HepG2 (cell line): Measurements from ENCODE around the gene KIAA0232. TPM values are rescaled to one million over a fixed set of nuclear protein-coding genes. Genes with fewer than 3 reads are reported as not detected.

Experiments
- BCL6 ChIP-seq: IDR thresholded peaks from 2 replicates; pipeline ENCODE4 v1.6.1; 2016; ENCODE audit warnings: missing genetic modification reagents, missing compliant biosample characterization
- BORCS8-MEF2B ChIP-seq: sonication (generic); formaldehyde crosslinking; IDR thresholded peaks from 2 replicates; pipeline ENCODE4 v1.8.0; 2022; ENCODE audit warnings: mild to moderate bottlenecking, missing genetic modification reagents
- BRD4 ChIP-seq: sonication (generic); formaldehyde crosslinking; IDR thresholded peaks from 2 replicates; pipeline ENCODE4 v1.4.0; 2020; ENCODE audit warnings: missing genetic modification reagents
- CBFB ChIP-seq: sonication (generic); formaldehyde crosslinking; IDR thresholded peaks from 2 replicates; pipeline ENCODE4 v1.4.0; 2020; ENCODE audit warnings: missing genetic modification reagents
- ESRRA ChIP-seq: sonication (generic); formaldehyde crosslinking; IDR thresholded peaks from 2 replicates; pipeline ENCODE4 v1.5.1; 2020; ENCODE audit warnings: mild to moderate bottlenecking, low read depth, missing genetic modification reagents
- HNF1B ChIP-seq: sonication (generic); formaldehyde crosslinking; IDR thresholded peaks from 2 replicates; pipeline ENCODE4 v1.5.1; 2020; ENCODE audit warnings: mild to moderate bottlenecking, moderate library complexity, missing genetic modification reagents
- HOXA5 ChIP-seq: sonication (generic); formaldehyde crosslinking; IDR thresholded peaks from 2 replicates; pipeline ENCODE4 v1.4.0; 2020; ENCODE audit warnings: missing genetic modification reagents
- JUN ChIP-seq: sonication (generic); formaldehyde crosslinking; IDR thresholded peaks from 2 replicates; pipeline ENCODE4 v1.4.0; 2020; ENCODE audit warnings: mild to moderate bottlenecking, missing genetic modification reagents
- MTA1 ChIP-seq: sonication (generic); formaldehyde crosslinking; IDR thresholded peaks from 2 replicates; pipeline ENCODE4 v1.4.0; 2020; ENCODE audit warnings: missing genetic modification reagents, mild to moderate bottlenecking, borderline replicate concordance
- MXD1 ChIP-seq: sonication (generic); formaldehyde crosslinking; IDR thresholded peaks from 2 replicates; pipeline ENCODE4 v1.4.0; 2020; ENCODE audit warnings: mild to moderate bottlenecking, missing genetic modification reagents
- PBX3 ChIP-seq: sonication (generic); formaldehyde crosslinking; IDR thresholded peaks from 2 replicates; pipeline ENCODE4 v1.8.1; 2023; ENCODE audit warnings: missing genetic modification reagents, inconsistent platforms, borderline replicate concordance
- PITX1 ChIP-seq: sonication (generic); formaldehyde crosslinking; IDR thresholded peaks from 2 replicates; pipeline ENCODE4 v1.5.1; 2020; ENCODE audit warnings: mild to moderate bottlenecking, missing genetic modification reagents
- PRMT3 ChIP-seq: sonication (generic); formaldehyde crosslinking; IDR thresholded peaks from 2 replicates; pipeline ENCODE4 v1.8.1; 2022; ENCODE audit warnings: low read depth, mild to moderate bottlenecking, moderate library complexity, missing genetic modification reagents, borderline replicate concordance
- RBAK ChIP-seq: sonication (generic); formaldehyde crosslinking; IDR thresholded peaks from 2 replicates; pipeline ENCODE4 v1.5.1; 2020; ENCODE audit warnings: mild to moderate bottlenecking, missing genetic modification reagents
- REPIN1 ChIP-seq: sonication (generic); formaldehyde crosslinking; IDR thresholded peaks from 2 replicates; pipeline ENCODE4 v1.8.0; 2022; ENCODE audit warnings: missing genetic modification reagents, low read depth, mild to moderate bottlenecking, borderline replicate concordance
- SAFB2 ChIP-seq: sonication (generic); formaldehyde crosslinking; IDR thresholded peaks from 2 replicates; pipeline ENCODE4 v1.5.1; 2020; ENCODE audit warnings: missing genetic modification reagents, low read depth, mild to moderate bottlenecking, borderline replicate concordance
- THAP7 ChIP-seq: sonication (generic); formaldehyde crosslinking; IDR thresholded peaks from 2 replicates; pipeline ENCODE4 v1.8.1; 2023; ENCODE audit warnings: mild to moderate bottlenecking, missing genetic modification reagents
- ZBTB21 ChIP-seq: sonication (generic); formaldehyde crosslinking; IDR thresholded peaks from 2 replicates; pipeline ENCODE4 v1.4.0; 2020; ENCODE audit warnings: missing genetic modification reagents
- ZNF17 ChIP-seq: sonication (generic); formaldehyde crosslinking; IDR thresholded peaks from 2 replicates; pipeline ENCODE4 v1.5.0; 2020; ENCODE audit warnings: mild to moderate bottlenecking, missing genetic modification reagents
- ZNF431 ChIP-seq: sonication (generic); formaldehyde crosslinking; IDR thresholded peaks from 2 replicates; pipeline ENCODE4 v1.9.0; 2022; ENCODE audit warnings: missing genetic modification reagents, low read depth, mild to moderate bottlenecking, borderline replicate concordance
- ZNF570 ChIP-seq: sonication (generic); formaldehyde crosslinking; IDR thresholded peaks from 2 replicates; pipeline ENCODE4 v1.4.0; 2020; ENCODE audit warnings: mild to moderate bottlenecking, missing genetic modification reagents, borderline replicate concordance
- polyA plus RNA-seq, 8 experiments: library from polyadenylated mRNA; depleted of rRNA in 3 of 8; stranded (reverse) in 7 of 8; unstranded in 1 of 8; fragments of >200 nt; fragmentation: Illumina TruSeq in 4 of 8; extraction: Trizol in 4 of 8; gene quantifications; 2 replicates each; pipeline versions ENCODE4 v1.2.1 to v1.2.3, GENCODE V29; 2011 to 2016; ENCODE audit warnings: low read depth in 4 of 8, missing spikeins in 1 of 8, mixed read lengths in 1 of 8; ENCODE audit not compliant: insufficient read depth in 1 of 8
- total RNA-seq, 5 experiments: library from RNA; depleted of rRNA; stranded (reverse); fragments of >200 nt; fragmentation: Illumina TruSeq; extraction: Trizol; gene quantifications; 2 replicates each; pipeline ENCODE4 v1.2.3, GENCODE V29; 2016; ENCODE audit warnings: low read depth in 1 of 5

Gene KIAA0232
- total and polyA plus RNA-seq, 2 of the 13 experiments (the other 11 are each of a cell fraction or from before 2014, with no cell fraction given): 7.8 to 17.1 TPM

- no peak for TF ChIP-seq BORCS8-MEF2B (CRISPR knock-in tag)
- TF ChIP-seq ZBTB21 (CRISPR knock-in tag): no peak
- no peak for TF ChIP-seq JUN (CRISPR knock-in tag)
- TF ChIP-seq MTA1: no peak
- no peak for TF ChIP-seq THAP7 (CRISPR knock-in tag)
- TF ChIP-seq REPIN1 (CRISPR knock-in tag): no peak
- peak; percentile 57; the same call in 1 of the 2 replicates for TF ChIP-seq PITX1
- TF ChIP-seq BCL6 (CRISPR knock-in tag): peak; percentile 45
- no peak for TF ChIP-seq ZNF431 (CRISPR knock-in tag)
- TF ChIP-seq RBAK (CRISPR knock-in tag): 0 out of 2 replicates have a peak, but pooled peaks have one; percentile 51
- TF ChIP-seq ZNF570 (CRISPR knock-in tag): no peak
- TF ChIP-seq HOXA5 (CRISPR knock-in tag): no peak
- TF ChIP-seq ZNF17 (CRISPR knock-in tag): no peak
- TF ChIP-seq HNF1B (CRISPR knock-in tag): peak; percentile 75; the same call in 1 of the 2 replicates
- TF ChIP-seq SAFB2 (CRISPR knock-in tag): peak; percentile 56; the same call in 1 of the 2 replicates
- TF ChIP-seq ESRRA (CRISPR knock-in tag): no peak
- no peak for TF ChIP-seq PRMT3 (CRISPR knock-in tag)
- no peak for TF ChIP-seq CBFB (CRISPR knock-in tag)
- no peak for TF ChIP-seq PBX3 (CRISPR knock-in tag)
- no peak for TF ChIP-seq BRD4 (CRISPR knock-in tag)
- TF ChIP-seq MXD1 (CRISPR knock-in tag): no peak
Observed at GRCh38 chr4:6929812-6930464, 147.4 kb downstream of the KIAA0232 start (continued).
